CD4-positive, alpha-beta T cell (primary cell): Measurements from ENCODE around the gene GPR83. TPM values are rescaled to one million over a fixed set of nuclear protein-coding genes. Genes with fewer than 3 reads are reported as not detected.
A peak's percentile ranks its signal among the peaks of the same experiment; 100 is the strongest.

Source experiments
- ATAC-seq: fragments of 200-7000 bp; cut with Tn5 transposase; one replicate; pipeline ENCODE4 v1.10.0; 2022; ENCODE audit warnings: mild to moderate bottlenecking; ENCODE audit not compliant: poor library complexity
- CTCF ChIA-PET: fragments of 350-600 bp; sonication (Branson Sonifier 250); formaldehyde crosslinking; loops from one replicate; lab custom pipeline; 2021; ENCODE audit warnings: antibody characterized with exemption, inconsistent platforms; lab: Charles Lee
- POLR2A ChIA-PET: fragments of 350-600 bp; sonication (Branson Sonifier 250); formaldehyde crosslinking; loops from one replicate; lab custom pipeline; 2021; ENCODE audit warnings: antibody characterized with exemption, inconsistent platforms; lab: Charles Lee
- DNase-seq, 14 experiments: peaks; one replicate each; pipeline ENCODE4 v3.0.0-alpha.2; 2013 to 2020; ENCODE audit warnings: mixed read lengths in 2 of 14
- H3K27ac ChIP-seq, 2 donors: one replicate each; pipeline versions ENCODE4 v1.5.1 to v1.7.0; 2013; ENCODE audit warnings: low read length in 2 of 2, low read depth in 1 of 2, mild to moderate bottlenecking in 1 of 2
- H3K27me3 ChIP-seq, 2 experiments: 1 replicate in 1 of 2; 2 replicates in 1 of 2; pipeline versions ENCODE4 v1.6.1 to v1.7.0; 2013; ENCODE audit warnings: low read length in 2 of 2, control low read depth in 1 of 2, mild to moderate bottlenecking in 1 of 2, moderate library complexity in 1 of 2; ENCODE audit not compliant: insufficient read depth in 2 of 2, control insufficient read depth in 1 of 2
- H3K36me3 ChIP-seq: one replicate; pipeline ENCODE4 v1.6.1; 2013; ENCODE audit warnings: low read length, control low read depth; ENCODE audit not compliant: insufficient read depth
- H3K4me1 ChIP-seq: one replicate; pipeline ENCODE4 v1.6.1; 2013; ENCODE audit warnings: low read length, control low read depth; ENCODE audit not compliant: insufficient read depth
- H3K4me3 ChIP-seq: one replicate; pipeline ENCODE4 v1.5.1; 2013; ENCODE audit warnings: mild to moderate bottlenecking, low read length, moderate library complexity
- H3K9me3 ChIP-seq, 2 experiments: 1 replicate in 1 of 2; 2 replicates in 1 of 2; pipeline versions ENCODE4 v1.6.1 to v1.7.0; 2013; ENCODE audit warnings: low read length in 2 of 2, mild to moderate bottlenecking in 2 of 2, control low read depth in 1 of 2, moderate library complexity in 1 of 2; ENCODE audit not compliant: control insufficient read depth in 1 of 2, insufficient read depth in 1 of 2
- H3K27ac Mint-ChIP-seq: one replicate; pipeline ENCODE4 v1.8.0; 2020; ENCODE audit warnings: mixed read lengths
- H3K27me3 Mint-ChIP-seq: one replicate; pipeline ENCODE4 v1.8.0; 2021; ENCODE audit warnings: mixed read lengths
- H3K36me3 Mint-ChIP-seq: one replicate; pipeline ENCODE4 v1.8.0; 2021; ENCODE audit warnings: low read depth, mixed read lengths
- H3K4me1 Mint-ChIP-seq: one replicate; pipeline ENCODE4 v1.8.0; 2021; ENCODE audit warnings: low read depth, mixed read lengths
- H3K4me3 Mint-ChIP-seq: one replicate; pipeline ENCODE4 v1.8.0; 2020; ENCODE audit warnings: mild to moderate bottlenecking, mixed read lengths
- H3K9me3 Mint-ChIP-seq: one replicate; pipeline ENCODE4 v1.8.0; 2020; ENCODE audit warnings: mixed read lengths
- intact Hi-C, 2 experiments: fragments of 100-400 bp; cut with DNase I in 1 of 2; cut with micrococcal nuclease in 1 of 2; formaldehyde crosslinking; loops; one replicate each; pipeline versions ENCODE4 v1.15.1 to v1.9.0; 2023 to 2025; cut with DNase I, micrococcal nuclease
- polyA plus RNA-seq, 2 donors: library from polyadenylated mRNA; unstranded; fragments of 120-200 nt; gene quantifications; one replicate each; pipeline ENCODE4 v1.2.1, GENCODE V29; 2013
- total RNA-seq, 174 experiments: library from RNA in 2 of 174; stranded (reverse) in 2 of 174; gene quantifications; one replicate each; pipeline ENCODE4 v1.2.3 and lab custom pipeline; 2021 to 2026
- TF ChIP-seq, protein P1 (sequence below): fragments of 200-600 bp; IDR thresholded peaks from one replicate; pipeline ENCODE4 v1.8.0; 2022; ENCODE audit warnings: antibody characterized with exemption, mild to moderate bottlenecking

GPR83 gene
- total RNA-seq (under 1 TPM in 1 of 2 experiments, not detected in 1; 0.11 TPM), total RNA-seq (lab: John Stamatoyannopoulos, UW) (0 to 0.85 (median 0.14) reads per million in 172 experiments)
- polyA plus RNA-seq (2013, experiment 1 of 2) = 0.05 TPM
- polyA plus RNA-seq (2013, experiment 2 of 2) = 0.05 TPM

DNA sequence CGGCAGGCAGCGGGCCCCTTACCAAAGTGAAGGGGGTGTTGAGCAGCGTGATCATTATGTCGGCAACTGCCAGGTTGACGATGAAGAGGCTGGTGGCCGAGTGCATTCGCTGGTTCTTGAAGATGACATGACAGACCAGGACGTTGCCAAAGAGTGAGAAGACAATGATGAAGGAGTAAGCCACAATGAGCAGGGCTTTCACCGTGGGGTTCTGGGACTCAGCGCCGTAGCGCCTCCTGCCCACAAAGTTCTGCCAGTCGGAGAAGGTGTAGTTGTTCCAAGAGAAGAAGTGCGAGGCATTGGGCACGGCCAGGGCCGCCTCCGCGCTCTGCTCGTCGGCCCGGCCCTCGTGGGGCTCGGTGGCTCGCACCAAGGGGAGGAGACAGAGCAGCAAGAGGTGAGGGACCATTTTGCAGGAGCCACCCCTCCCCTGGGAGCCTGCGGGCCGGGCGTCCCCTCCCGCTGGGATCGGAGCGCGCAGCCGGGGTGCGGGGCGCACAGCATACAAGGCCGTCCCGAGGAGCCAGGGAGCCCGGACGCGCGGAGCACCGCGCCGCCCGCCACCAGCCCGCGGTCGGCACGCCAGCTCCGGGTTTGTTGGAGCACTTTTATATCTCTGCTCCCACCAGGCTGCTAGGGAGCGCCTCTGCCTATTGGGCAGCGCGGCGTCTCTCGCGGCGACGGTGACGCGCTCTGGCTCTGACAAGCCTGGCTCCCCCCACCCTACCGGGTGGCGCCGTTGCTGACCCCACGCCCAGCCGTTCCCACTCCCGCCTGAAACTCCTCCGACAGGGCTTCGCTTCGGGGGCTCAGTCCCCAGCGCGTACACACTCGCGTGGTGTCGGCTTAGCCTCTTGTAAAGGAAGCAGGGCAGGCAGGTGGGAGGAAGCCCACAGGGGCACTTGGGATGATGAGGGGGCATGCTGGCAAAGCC is at the start of gene GPR83:
Gene GPR83 (minus strand): TSS at position 581 of the 934 bp plus-strand sequence. CDS start 172 bp downstream, at position 409.
- Histone ChIP-seq H3K4me1 (no peaks in the 10 kb centered on the region), H3K27ac (no peak within 1 kb of the TSS), H3K36me3 (no peaks in the 10 kb centered on the region), H3K27me3 (peaks cover 33 to 45% of the 10 kb centered on the region in 2 experiments), H3K9me3 (peaks cover 13 to 25% of the 10 kb centered on the region in 2 experiments), H3K4me3 (no peak within 1 kb of the TSS)
- ChIA-PET CTCF (no interaction called here), POLR2A (no interaction called here)
- Mint-ChIP-seq H3K4me3 (no peak within 1 kb of the TSS), H3K27ac (no peak within 1 kb of the TSS), H3K9me3 (peaks cover 11% of the 10 kb centered on the region), H3K27me3 (peaks cover 57% of the 10 kb centered on the region), H3K4me1 (peaks cover 7% of the 10 kb centered on the region), H3K36me3 (peaks cover 4% of the 10 kb centered on the region)
- no peak for ATAC-seq
- no peak for DNase-seq
- intact Hi-C loops = no loop called here
- TF ChIP-seq, protein P1, sequence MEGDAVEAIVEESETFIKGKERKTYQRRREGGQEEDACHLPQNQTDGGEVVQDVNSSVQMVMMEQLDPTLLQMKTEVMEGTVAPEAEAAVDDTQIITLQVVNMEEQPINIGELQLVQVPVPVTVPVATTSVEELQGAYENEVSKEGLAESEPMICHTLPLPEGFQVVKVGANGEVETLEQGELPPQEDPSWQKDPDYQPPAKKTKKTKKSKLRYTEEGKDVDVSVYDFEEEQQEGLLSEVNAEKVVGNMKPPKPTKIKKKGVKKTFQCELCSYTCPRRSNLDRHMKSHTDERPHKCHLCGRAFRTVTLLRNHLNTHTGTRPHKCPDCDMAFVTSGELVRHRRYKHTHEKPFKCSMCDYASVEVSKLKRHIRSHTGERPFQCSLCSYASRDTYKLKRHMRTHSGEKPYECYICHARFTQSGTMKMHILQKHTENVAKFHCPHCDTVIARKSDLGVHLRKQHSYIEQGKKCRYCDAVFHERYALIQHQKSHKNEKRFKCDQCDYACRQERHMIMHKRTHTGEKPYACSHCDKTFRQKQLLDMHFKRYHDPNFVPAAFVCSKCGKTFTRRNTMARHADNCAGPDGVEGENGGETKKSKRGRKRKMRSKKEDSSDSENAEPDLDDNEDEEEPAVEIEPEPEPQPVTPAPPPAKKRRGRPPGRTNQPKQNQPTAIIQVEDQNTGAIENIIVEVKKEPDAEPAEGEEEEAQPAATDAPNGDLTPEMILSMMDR = no peak

DNA sequence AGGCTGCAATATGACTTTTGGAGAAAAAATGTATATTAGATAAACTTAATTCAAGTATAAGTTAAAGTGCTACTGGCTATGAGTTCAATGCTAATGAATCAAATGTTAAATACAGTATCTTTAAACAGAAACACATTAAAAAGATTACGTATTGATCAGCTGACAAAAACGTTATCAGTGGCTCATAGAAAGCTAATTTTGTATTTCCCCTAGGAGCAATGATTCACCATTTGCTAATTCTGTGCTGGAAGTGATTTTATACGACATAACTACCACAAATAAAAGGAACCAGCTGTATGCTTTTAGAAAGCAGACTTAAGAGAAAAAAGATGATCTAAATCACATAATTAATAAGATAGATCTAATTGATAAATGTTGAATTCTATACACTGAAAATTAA is 48.8 kb upstream of the GPR83 start:
- H3K4me3 Mint-ChIP-seq = no peak overlapping the region
- CTCF ChIA-PET = no interaction called here
- H3K27me3 Mint-ChIP-seq = no peaks in the 10 kb centered on the region
- Histone ChIP-seq H3K27ac (no peak overlapping the region), H3K27me3 (no peaks in the 10 kb centered on the region), H3K9me3 (no peaks in the 10 kb centered on the region), H3K4me1 (no peaks in the 10 kb centered on the region), H3K36me3 (peaks cover 21% of the 10 kb centered on the region), H3K4me3 (no peak overlapping the region)
- POLR2A ChIA-PET = no interaction called here
- TF ChIP-seq, protein P1 = no peak
- DNase-seq (no peak), ATAC-seq (no peak)
- H3K9me3 Mint-ChIP-seq = no peaks in the 10 kb centered on the region
- intact Hi-C loops = no loop called here
- H3K27ac Mint-ChIP-seq = no peak overlapping the region
- H3K4me1 Mint-ChIP-seq = no peaks in the 10 kb centered on the region
- H3K36me3 Mint-ChIP-seq = peaks cover 75% of the 10 kb centered on the region

DNA sequence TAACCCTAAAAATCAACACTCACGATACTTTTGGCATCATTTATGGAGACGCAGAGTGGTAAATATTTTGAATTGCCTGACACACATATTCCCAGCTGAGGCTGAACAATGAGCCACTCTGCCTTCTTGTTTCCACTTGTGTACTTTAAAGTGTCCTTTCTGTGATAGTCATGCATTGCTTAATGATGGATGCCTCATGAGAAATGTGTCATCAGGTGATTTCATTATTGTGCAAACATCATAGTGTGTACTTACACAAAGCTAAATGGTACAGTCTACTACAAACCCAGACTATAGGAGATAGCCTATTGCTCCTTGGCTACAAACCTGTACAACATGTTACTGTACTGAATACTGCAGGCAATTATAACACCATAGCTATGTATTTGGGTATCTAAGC is 48.2 kb upstream of the GPR83 start:
- no peak overlapping the region for H3K4me3 ChIP-seq
- Mint-ChIP-seq H3K4me3 (no peak overlapping the region), H3K27ac (no peak overlapping the region), H3K36me3 (peaks cover 73% of the 10 kb centered on the region), H3K4me1 (no peaks in the 10 kb centered on the region), H3K27me3 (no peaks in the 10 kb centered on the region), H3K9me3 (no peaks in the 10 kb centered on the region)
- DNase-seq (peak in 1 of 14 experiments; percentile 6), ATAC-seq (no peak)
- POLR2A ChIA-PET = no interaction called here
- no peaks in the 10 kb centered on the region for H3K27me3 ChIP-seq
- peaks cover 24% of the 10 kb centered on the region for H3K36me3 ChIP-seq
- no peaks in the 10 kb centered on the region for H3K4me1 ChIP-seq
- CTCF ChIA-PET = no interaction called here
- no peaks in the 10 kb centered on the region for H3K9me3 ChIP-seq
- intact Hi-C loops = no loop called here
- H3K27ac ChIP-seq = no peak overlapping the region
- TF ChIP-seq, protein P1 = no peak
